Neural cell (in vitro differentiated cells): Measurements from ENCODE around the gene TMEM212.

Experiments
- EP300 ChIP-seq: fragments of 450-650 bp; conservative IDR thresholded peaks from 2 replicates; pipeline ENCODE4 v1.6.1; 2014; ENCODE audit warnings: antibody characterized with exemption, mild to moderate bottlenecking, moderate library complexity; ENCODE audit not compliant: poor library complexity, severe bottlenecking
- MXI1 ChIP-seq: fragments of 450-650 bp; conservative IDR thresholded peaks from 2 replicates; pipeline ENCODE4 v1.6.1; 2014; ENCODE audit warnings: antibody characterized with exemption, mild to moderate bottlenecking; ENCODE audit not compliant: poor library complexity, severe bottlenecking
- POLR2AphosphoS5 ChIP-seq: IDR thresholded peaks from 2 replicates; pipeline ENCODE4 v1.6.1; 2012
- TF ChIP-seq, protein P1 (sequence below): fragments of 450-650 bp; IDR thresholded peaks from 2 replicates; pipeline ENCODE4 v1.5.1; 2014; ENCODE audit warnings: antibody characterized with exemption, mild to moderate bottlenecking, moderate library complexity; ENCODE audit not compliant: poor library complexity, severe bottlenecking

DNA sequence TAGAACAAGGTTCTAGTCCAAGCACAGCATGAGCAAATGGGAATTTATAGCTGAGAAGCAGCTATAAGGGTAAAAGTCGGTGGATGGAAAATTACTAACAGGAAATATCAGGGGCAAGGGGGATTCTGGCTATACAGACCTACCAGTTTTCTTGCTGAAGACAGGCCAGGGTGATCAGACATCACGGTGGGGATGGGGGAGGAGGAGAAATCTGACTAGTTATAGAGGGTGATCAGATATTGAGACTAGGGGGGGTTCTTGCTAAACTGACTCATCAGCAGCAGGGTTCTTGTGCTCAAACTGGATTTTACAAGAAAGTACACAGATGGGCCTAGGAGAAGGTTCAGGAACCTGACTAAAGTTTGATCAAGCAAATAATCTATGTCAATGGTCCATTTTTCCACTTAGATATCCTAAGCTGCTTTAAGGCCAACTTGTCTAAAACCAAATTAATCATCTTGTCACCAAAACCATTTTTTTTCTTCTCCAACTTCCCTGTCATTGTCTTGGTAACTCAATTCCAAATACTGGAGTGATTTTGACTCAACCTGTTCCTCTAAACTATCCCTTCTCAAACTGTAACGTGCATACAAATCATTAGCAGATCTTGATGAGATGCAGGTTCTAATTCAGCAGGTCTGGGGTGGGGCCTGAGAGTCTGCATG lies 4.6 kb downstream of the TMEM212 start:
- TF ChIP-seq, protein P1, sequence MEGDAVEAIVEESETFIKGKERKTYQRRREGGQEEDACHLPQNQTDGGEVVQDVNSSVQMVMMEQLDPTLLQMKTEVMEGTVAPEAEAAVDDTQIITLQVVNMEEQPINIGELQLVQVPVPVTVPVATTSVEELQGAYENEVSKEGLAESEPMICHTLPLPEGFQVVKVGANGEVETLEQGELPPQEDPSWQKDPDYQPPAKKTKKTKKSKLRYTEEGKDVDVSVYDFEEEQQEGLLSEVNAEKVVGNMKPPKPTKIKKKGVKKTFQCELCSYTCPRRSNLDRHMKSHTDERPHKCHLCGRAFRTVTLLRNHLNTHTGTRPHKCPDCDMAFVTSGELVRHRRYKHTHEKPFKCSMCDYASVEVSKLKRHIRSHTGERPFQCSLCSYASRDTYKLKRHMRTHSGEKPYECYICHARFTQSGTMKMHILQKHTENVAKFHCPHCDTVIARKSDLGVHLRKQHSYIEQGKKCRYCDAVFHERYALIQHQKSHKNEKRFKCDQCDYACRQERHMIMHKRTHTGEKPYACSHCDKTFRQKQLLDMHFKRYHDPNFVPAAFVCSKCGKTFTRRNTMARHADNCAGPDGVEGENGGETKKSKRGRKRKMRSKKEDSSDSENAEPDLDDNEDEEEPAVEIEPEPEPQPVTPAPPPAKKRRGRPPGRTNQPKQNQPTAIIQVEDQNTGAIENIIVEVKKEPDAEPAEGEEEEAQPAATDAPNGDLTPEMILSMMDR = no peak
- TF ChIP-seq MXI1 (no peak), POLR2AphosphoS5 (no peak), EP300 (no peak)
